Right lobe of liver (tissue), 6 donors: ENCODE data around the gene ZNF763. TPM values are rescaled to one million over a fixed set of nuclear protein-coding genes. Genes with fewer than 3 reads are reported as not detected.

ENCODE experiments used
- ATAC-seq, 4 donors: fragments of 200-7000 bp; cut with Tn5 transposase; one replicate each; pipeline ENCODE4 v1.9.1; 2020; ENCODE audit warnings: mild to moderate bottlenecking in 4 of 4, moderate library complexity in 4 of 4
- DNase-seq, 3 donors: peaks; one replicate each; pipeline ENCODE4 v3.0.0-alpha.2; 2020
- H3K27ac ChIP-seq, 3 donors: fragments of 200-600 bp; one replicate each; pipeline ENCODE4 v1.8.0; 2022
- H3K27me3 ChIP-seq, 2 donors: fragments of 200-600 bp; one replicate each; pipeline ENCODE4 v1.8.0; 2022
- H3K36me3 ChIP-seq, 4 donors: fragments of 200-600 bp; sonication (generic) in 1 of 4; one replicate each; pipeline versions ENCODE4 v1.5.1 to v1.8.0; 2017 to 2022; ENCODE audit warnings: control low read depth in 1 of 4
- H3K4me1 ChIP-seq, 4 donors: fragments of 200-600 bp; sonication (generic) in 1 of 4; one replicate each; pipeline versions ENCODE4 v1.5.1 to v1.8.0; 2017 to 2022; ENCODE audit warnings: control low read depth in 1 of 4
- H3K4me3 ChIP-seq, 3 donors: fragments of 200-600 bp; one replicate each; pipeline ENCODE4 v1.8.0; 2022
- H3K9me3 ChIP-seq, 4 donors: fragments of 200-600 bp; sonication (generic) in 1 of 4; one replicate each; pipeline versions ENCODE4 v1.5.1 to v1.8.0; 2017 to 2022; ENCODE audit warnings: control low read depth in 1 of 4
- POLR2A ChIP-seq: fragments of 450-650 bp; IDR thresholded peaks from one replicate; pipeline ENCODE4 v1.6.1; 2017; ENCODE audit warnings: antibody characterized with exemption, mild to moderate bottlenecking
- WGBS: methylation state at CpG from one replicate; pipeline ENCODE4 v1.1.6; 2018; ENCODE audit warnings: low coverage, low lambda C conversion rate; ENCODE audit not compliant: insufficient coverage; ENCODE audit errors: missing lambda C conversion rate; 5-methylcytosine and 5-hydroxymethylcytosine counted together
- intact Hi-C, 2 donors: fragments of 100-400 bp; cut with DNase I; formaldehyde crosslinking; loops; one replicate each; pipeline versions ENCODE4 v1.11.2 to v1.14.1; 2022
- small RNA-seq, 2 experiments: library from RNA; depleted of rRNA; stranded (forward); fragments of <200 nt; gene quantifications; one replicate each; pipeline ENCODE3, GENCODE V24; 2016
- total RNA-seq, 6 experiments: library from RNA; depleted of rRNA in 2 of 6; stranded (reverse); fragments of >200 nt in 2 of 6; fragmentation: NEBNext Ultra II Directional in 3 of 6; extraction: Animal tissue kit (Norgen Biotek cat#: 25700) in 3 of 6; gene quantifications; one replicate each; pipeline versions ENCODE4 v1.1.0 to v1.2.4, GENCODE V29; 2016 to 2023
- TF ChIP-seq, protein P1 (sequence below), 4 donors: fragments of 200-600 bp in 3 of 4; fragments of 450-650 bp in 1 of 4; IDR thresholded peaks; one replicate each; pipeline versions ENCODE4 v1.5.1 to v1.8.0; 2016 to 2022; ENCODE audit warnings: antibody characterized with exemption in 4 of 4, mild to moderate bottlenecking in 2 of 4
- donor health status: DM: no; HTN: yes; CAD: no.
- donor health status: DM: no; HTN: no; CAD: no.
- donor health status: DM: no; HTN: no; CAD: no.
- donor health status: DM: no; HTN: yes; CAD: no.
- donor health status: DM: no; HTN: yes; CAD: no.

ZNF763 gene
- total RNA-seq, 6 experiments from 2014 or later = 0.25 to 2.6 (median 0.70) TPM

GRCh38 chr19:12000152-12000981, 35.5 kb downstream of the ZNF763 start:
- Histone ChIP-seq H3K27me3 (no peaks in the 10 kb centered on the region), H3K9me3 (no peaks in the 10 kb centered on the region), H3K27ac (no peak overlapping the region), H3K36me3 (peaks cover 0 to 3% (median 0%) of the 10 kb centered on the region in 4 donors), H3K4me1 (no peaks in the 10 kb centered on the region), H3K4me3 (no peak overlapping the region)
- 78% methylated on average over 7 of the region's 9 CpGs for WGBS
- intact Hi-C loops = no loop called here
- no peak for ATAC-seq
- DNase-seq = no peak
- TF ChIP-seq, protein P1, sequence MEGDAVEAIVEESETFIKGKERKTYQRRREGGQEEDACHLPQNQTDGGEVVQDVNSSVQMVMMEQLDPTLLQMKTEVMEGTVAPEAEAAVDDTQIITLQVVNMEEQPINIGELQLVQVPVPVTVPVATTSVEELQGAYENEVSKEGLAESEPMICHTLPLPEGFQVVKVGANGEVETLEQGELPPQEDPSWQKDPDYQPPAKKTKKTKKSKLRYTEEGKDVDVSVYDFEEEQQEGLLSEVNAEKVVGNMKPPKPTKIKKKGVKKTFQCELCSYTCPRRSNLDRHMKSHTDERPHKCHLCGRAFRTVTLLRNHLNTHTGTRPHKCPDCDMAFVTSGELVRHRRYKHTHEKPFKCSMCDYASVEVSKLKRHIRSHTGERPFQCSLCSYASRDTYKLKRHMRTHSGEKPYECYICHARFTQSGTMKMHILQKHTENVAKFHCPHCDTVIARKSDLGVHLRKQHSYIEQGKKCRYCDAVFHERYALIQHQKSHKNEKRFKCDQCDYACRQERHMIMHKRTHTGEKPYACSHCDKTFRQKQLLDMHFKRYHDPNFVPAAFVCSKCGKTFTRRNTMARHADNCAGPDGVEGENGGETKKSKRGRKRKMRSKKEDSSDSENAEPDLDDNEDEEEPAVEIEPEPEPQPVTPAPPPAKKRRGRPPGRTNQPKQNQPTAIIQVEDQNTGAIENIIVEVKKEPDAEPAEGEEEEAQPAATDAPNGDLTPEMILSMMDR (IDR thresholded peaks at IDR 0.05) = no peak
- TF ChIP-seq POLR2A = no peak

DNA sequence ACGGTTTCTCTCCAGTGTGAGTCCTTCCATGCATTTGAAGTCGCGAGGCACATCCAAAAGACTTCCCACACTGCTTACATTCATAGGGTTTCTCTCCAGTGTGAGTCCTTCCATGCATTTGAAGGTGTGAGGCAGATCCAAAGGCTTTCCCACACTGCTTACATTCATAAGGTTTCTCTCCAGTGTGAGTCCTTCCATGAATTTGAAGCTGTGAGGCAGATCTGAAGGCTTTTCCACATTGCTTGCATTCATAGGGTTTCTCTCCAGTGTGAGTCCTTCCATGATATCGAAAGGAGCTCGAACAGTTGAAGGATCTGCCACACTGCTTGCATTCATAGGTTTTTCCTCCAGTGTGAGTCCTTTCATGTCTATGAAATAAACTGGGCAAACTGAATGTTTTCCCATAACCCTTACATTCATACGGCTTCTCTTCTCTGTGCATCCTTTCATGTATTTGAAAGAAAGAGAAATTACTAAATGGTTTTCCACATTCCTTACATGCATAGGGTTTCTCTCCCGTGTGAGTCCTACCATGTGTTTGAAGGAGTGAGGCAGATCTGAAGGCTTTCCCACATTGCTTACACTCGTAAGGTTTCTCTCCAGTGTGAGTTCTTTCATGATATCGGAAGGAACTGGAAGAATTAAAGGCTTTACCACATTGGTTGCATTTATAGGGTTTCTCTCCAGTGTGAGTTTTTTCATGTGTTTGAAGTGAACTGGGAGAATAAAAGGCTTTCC, 50.3 kb downstream of the ZNF763 start:
- peaks cover 0 to 59% (median 26%) of the 10 kb centered on the region in 4 donors for H3K9me3 ChIP-seq
- H3K4me3 ChIP-seq = no peak overlapping the region
- ATAC-seq (no peak), DNase-seq (no peak)
- intact Hi-C loops = no loop called here
- 92% methylated on average over 8 of the region's 9 CpGs for WGBS
- H3K36me3 ChIP-seq = peaks cover 0 to 38% (median 18%) of the 10 kb centered on the region in 4 donors
- TF ChIP-seq, protein P1 (IDR thresholded peaks at IDR 0.05) = no peak
- TF ChIP-seq POLR2A = no peak
- no peaks in the 10 kb centered on the region for H3K4me1 ChIP-seq
- no peak overlapping the region for H3K27ac ChIP-seq
- H3K27me3 ChIP-seq = no peaks in the 10 kb centered on the region

- Histone ChIP-seq H3K9me3 (peaks cover 0 to 59% (median 26%) of the 10 kb centered on the region in 4 donors), H3K4me1 (no peaks in the 10 kb centered on the region), H3K36me3 (peaks cover 0 to 38% (median 18%) of the 10 kb centered on the region in 4 donors), H3K27ac (no peak overlapping the region), H3K4me3 (no peak overlapping the region), H3K27me3 (no peaks in the 10 kb centered on the region)
- DNase-seq (no peak), ATAC-seq (no peak)
- 100% methylated on average over 2 of the region's 2 CpGs for WGBS
- no peak for TF ChIP-seq POLR2A
- TF ChIP-seq, protein P1 (IDR thresholded peaks at IDR 0.05) = no peak
- intact Hi-C loops = no loop called here
These were observed 50.9 kb downstream of the ZNF763 start for GRCh38 chr19:12015753-12016116.

Small RNAs within 50 kb of the gene (small RNA-seq; reads per million reads assigned to genes)
- 0 reads per million in 2 experiments for gene RNA5SP464
- gene RNA5SP465 = 0 reads per million in 2 experiments

Other genes starting within 250 kb of the ZNF763 start
- gene ZNF823, start 226.1 kb upstream of the ZNF763 start, total RNA-seq = 1 to 10 TPM; 2.9 to 5.1 (median 3.4) TPM
- gene ZNF441, start 198.0 kb upstream of the ZNF763 start, total RNA-seq = 1 to 10 TPM; 2.6 to 4.4 (median 3.2) TPM
- 1 to 10 TPM in 2 of 6 experiments, under 1 TPM in 4; 0.37 to 1.3 (median 0.98) TPM for gene ZNF491, start 166.5 kb upstream of the ZNF763 start, total RNA-seq
- gene ZNF440, start 150.8 kb upstream of the ZNF763 start, total RNA-seq = 1 to 10 TPM; 2.0 to 5.6 (median 3.7) TPM
- gene ZNF439, start 116.3 kb upstream of the ZNF763 start, total RNA-seq = 1 to 10 TPM in 2 of 6 experiments, under 1 TPM in 4; 0.43 to 1.3 (median 0.66) TPM
- 1 to 10 TPM; 6.1 to 10.0 (median 9.2) TPM for gene ZNF69, start 77.3 kb upstream of the ZNF763 start, total RNA-seq
- gene ZNF700, start 39.9 kb upstream of the ZNF763 start, total RNA-seq = 1 to 10 TPM; 5.1 to 7.6 (median 5.5) TPM
- gene ZNF433, start 70.6 kb downstream of the ZNF763 start, total RNA-seq = 1 to 10 TPM; 1.1 to 7.4 (median 2.5) TPM
- under 1 TPM in 4 of 6 experiments, not detected in 2; 0.29 to 0.32 (median 0.31) TPM for gene ZNF878, start 87.9 kb downstream of the ZNF763 start, total RNA-seq
- 1 to 10 TPM; 2.2 to 8.6 (median 3.1) TPM for gene ZNF844, start 99.7 kb downstream of the ZNF763 start, total RNA-seq
- gene ZNF20, start 175.3 kb downstream of the ZNF763 start, total RNA-seq = 1 to 10 TPM in 5 of 6 experiments, under 1 TPM in 1; 0.98 to 2.7 (median 1.5) TPM
- 1 to 10 TPM in 4 of 6 experiments, under 1 TPM in 2; 0.57 to 1.8 (median 1.4) TPM for gene ZNF625, start 191.7 kb downstream of the ZNF763 start, total RNA-seq
- gene ZNF136, start 198.1 kb downstream of the ZNF763 start, total RNA-seq = 1 to 10 TPM; 1.3 to 3.9 (median 2.2) TPM